GM12801 (cell line): ENCODE data around the gene CTNNA3.

Experiments used
- CTCF ChIP-seq: IDR thresholded peaks from one replicate; pipeline ENCODE4 v1.5.1; 2011; ENCODE audit warnings: control low read depth; ENCODE audit not compliant: insufficient read length; ENCODE audit errors: extremely low read depth

Gene CTNNA3

DNA sequence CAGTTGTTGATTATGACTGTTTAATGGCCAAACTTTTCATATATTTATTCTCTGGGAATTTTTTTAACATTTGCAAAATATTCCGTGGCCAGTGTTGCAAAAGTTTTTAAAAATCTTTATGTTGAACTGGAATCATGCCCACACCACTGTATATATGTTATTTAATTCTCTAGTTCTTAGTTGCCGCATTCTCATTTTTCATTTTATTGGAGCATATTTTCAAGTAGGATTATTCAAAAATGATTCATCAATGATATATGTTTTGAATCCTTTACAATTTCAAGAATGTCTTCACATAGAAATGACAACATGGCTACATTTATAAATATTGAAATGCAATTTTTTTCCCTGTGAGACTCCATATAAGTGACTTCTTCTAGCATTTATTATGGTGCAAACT, 958.8 kb downstream of the CTNNA3 start:
- TF ChIP-seq CTCF: no peak

DNA sequence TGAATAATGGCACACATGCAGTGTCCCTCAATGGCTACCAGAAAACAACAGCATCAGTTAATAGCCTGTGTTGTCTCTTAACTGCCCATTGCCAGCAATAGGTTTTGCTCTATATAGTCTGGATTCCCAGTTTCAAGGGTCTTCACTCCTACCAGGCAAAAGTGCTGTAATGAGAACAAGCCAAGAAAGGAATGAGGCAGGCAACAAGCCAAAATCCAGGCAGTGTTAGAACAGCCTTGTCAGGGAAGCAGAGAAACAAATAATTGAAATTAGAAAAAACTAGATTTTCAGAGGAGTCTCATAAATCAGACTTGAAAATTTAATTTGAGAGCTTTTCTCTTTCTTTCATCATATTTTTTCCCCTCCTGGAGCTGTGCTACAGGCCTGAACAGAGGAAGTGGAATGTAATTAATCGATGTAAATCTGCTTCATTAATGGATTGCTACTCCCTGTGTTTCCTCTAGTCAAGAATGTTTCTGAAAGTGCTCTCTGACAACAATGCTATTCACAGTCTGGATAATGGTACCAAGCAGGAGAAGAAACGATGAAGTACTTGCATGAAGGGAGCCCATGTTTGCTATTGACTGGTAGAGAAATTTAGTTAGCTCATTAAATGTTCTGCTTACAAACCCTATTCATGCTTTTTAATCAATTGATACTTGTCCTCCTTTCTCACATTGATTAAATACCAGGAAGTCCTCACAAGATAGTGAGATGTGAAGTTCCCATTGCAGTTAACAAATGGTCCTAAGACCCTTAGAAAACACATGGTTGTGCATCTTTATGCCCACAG, 972.2 kb downstream of the CTNNA3 start:
- no peak for TF ChIP-seq CTCF

GRCh38 chr10:66719483-66719882, 976.5 kb downstream of the CTNNA3 start:
- no peak for TF ChIP-seq CTCF

DNA sequence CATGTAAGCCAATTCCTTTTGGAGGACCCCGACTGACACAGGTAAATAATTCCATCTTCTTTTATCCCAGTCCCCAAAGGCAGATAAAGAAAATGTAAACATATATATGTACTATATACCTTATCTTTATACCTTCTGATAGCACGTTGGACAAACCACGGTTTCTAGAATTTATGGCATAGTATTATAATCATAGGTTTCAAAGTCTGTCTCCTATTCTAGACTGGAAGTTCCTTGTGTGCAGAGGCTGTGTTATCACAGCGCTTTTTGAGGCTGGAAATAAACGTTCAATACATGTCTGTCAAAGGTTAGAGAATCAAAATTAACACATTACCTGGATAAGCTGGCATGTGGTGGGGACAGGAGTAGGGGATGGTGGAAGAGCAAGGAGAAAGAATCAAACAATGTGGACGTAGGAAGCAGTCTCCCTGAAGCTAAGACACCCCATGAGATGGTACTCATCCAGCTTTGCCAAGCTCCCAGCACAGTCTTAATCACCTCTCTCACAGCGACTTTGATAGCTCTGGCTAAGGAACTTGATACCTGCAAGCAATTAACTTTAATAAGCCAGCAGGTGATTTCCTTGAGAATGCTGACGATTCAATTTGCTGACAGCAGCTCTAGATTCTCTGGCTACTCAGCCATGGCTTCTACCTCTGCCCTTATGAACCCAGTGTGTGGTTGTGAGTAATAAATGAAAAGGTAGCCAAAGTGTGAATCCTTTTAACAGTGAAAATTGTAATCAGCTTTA, 978.6 kb downstream of the CTNNA3 start:
- TF ChIP-seq CTCF: no peak

- TF ChIP-seq CTCF: no peak
These were observed 981.3 kb downstream of the CTNNA3 start for GRCh38 chr10:66714741-66715140.

- no peak for TF ChIP-seq CTCF
These were observed 982.6 kb downstream of the CTNNA3 start for GRCh38 chr10:66713387-66713786.

- TF ChIP-seq CTCF: no peak
These were observed 997.9 kb downstream of the CTNNA3 start for GRCh38 chr10:66698069-66698468.
